Neuronal stem cell (in vitro differentiated cells): Measurements from ENCODE around the gene ADGRG3.

Experiments
- DNase-seq: peaks from one replicate; pipeline ENCODE4 v3.0.0-alpha.2; 2013; ENCODE audit warnings: low spot score
- H2AFZ ChIP-seq: one replicate; pipeline ENCODE4 v1.6.1; 2013; ENCODE audit warnings: mild to moderate bottlenecking, low read length, inconsistent platforms
- H2AK5ac ChIP-seq: 2 replicates; pipeline ENCODE4 v1.6.1; 2013; ENCODE audit warnings: low read depth, mild to moderate bottlenecking, inconsistent platforms, low read length, moderate library complexity, mixed read lengths
- H2BK120ac ChIP-seq: 2 replicates; pipeline ENCODE4 v1.6.1; 2013; ENCODE audit warnings: low read depth, mild to moderate bottlenecking, inconsistent platforms, low read length, moderate library complexity, mixed read lengths
- H2BK12ac ChIP-seq: one replicate; pipeline ENCODE4 v1.6.1; 2013; ENCODE audit warnings: low read length, inconsistent platforms
- H2BK15ac ChIP-seq: 2 replicates; pipeline ENCODE4 v1.6.1; 2013; ENCODE audit warnings: mild to moderate bottlenecking, low read length, inconsistent platforms, mixed read lengths
- H2BK5ac ChIP-seq: one replicate; pipeline ENCODE4 v1.6.1; 2013; ENCODE audit warnings: inconsistent platforms, mild to moderate bottlenecking, low read length, moderate library complexity
- H3K14ac ChIP-seq: one replicate; pipeline ENCODE4 v1.6.1; 2013; ENCODE audit warnings: low read length, inconsistent platforms
- H3K18ac ChIP-seq: 2 replicates; pipeline ENCODE4 v1.6.1; 2013; ENCODE audit warnings: low read length, inconsistent platforms
- H3K23ac ChIP-seq: 2 replicates; pipeline ENCODE4 v1.6.1; 2013; ENCODE audit warnings: low read depth, mild to moderate bottlenecking, mixed read lengths, low read length, inconsistent platforms; ENCODE audit not compliant: poor library complexity
- H3K27ac ChIP-seq: replicated peaks from 3 replicates; pipeline ENCODE4 v1.5.1; 2013; ENCODE audit warnings: low read length, inconsistent platforms
- H3K27me3 ChIP-seq, 3 experiments: 2 replicates each; pipeline ENCODE4 v1.6.1; 2013; ENCODE audit warnings: low read length in 3 of 3, mild to moderate bottlenecking in 2 of 3, inconsistent platforms in 1 of 3, low read depth in 1 of 3, mixed read lengths in 1 of 3, moderate library complexity in 1 of 3; ENCODE audit not compliant: control insufficient read depth in 3 of 3, insufficient read depth in 3 of 3
- H3K36me3 ChIP-seq, 2 donors: replicated peaks in 1 of 2; 2 replicates each; pipeline ENCODE4 v1.6.1; 2013; ENCODE audit warnings: low read length in 2 of 2; ENCODE audit not compliant: control insufficient read depth in 2 of 2, insufficient read depth in 2 of 2
- H3K4ac ChIP-seq: 2 replicates; pipeline ENCODE4 v1.6.1; 2013; ENCODE audit warnings: inconsistent platforms, mild to moderate bottlenecking, low read length, moderate library complexity
- H3K4me1 ChIP-seq, 2 donors: 1 replicate in 1 of 2; 2 replicates in 1 of 2; pipeline ENCODE4 v1.6.1; 2013; ENCODE audit warnings: low read length in 2 of 2, low read depth in 1 of 2; ENCODE audit not compliant: control insufficient read depth in 2 of 2, insufficient read depth in 1 of 2
- H3K4me2 ChIP-seq: one replicate; pipeline ENCODE4 v1.6.1; 2013; ENCODE audit warnings: mild to moderate bottlenecking, low read length, inconsistent platforms; ENCODE audit not compliant: insufficient read depth, poor library complexity, severe bottlenecking
- H3K4me3 ChIP-seq, 2 donors: 2 replicates each; pipeline ENCODE4 v1.5.1; 2013; ENCODE audit warnings: low read length in 2 of 2, mild to moderate bottlenecking in 2 of 2, inconsistent platforms in 1 of 2, moderate library complexity in 1 of 2
- H3K79me1 ChIP-seq: one replicate; pipeline ENCODE4 v1.6.1; 2013; ENCODE audit warnings: low read depth, mild to moderate bottlenecking, inconsistent platforms, low read length, moderate library complexity
- H3K9ac ChIP-seq: one replicate; pipeline ENCODE4 v1.6.1; 2013; ENCODE audit warnings: mild to moderate bottlenecking, low read depth, low read length, inconsistent platforms; ENCODE audit not compliant: poor library complexity
- H3K9me3 ChIP-seq, 2 donors: replicated peaks in 1 of 2; 2 replicates each; pipeline versions ENCODE3 to v1.6.1; 2013; ENCODE audit warnings: low read length in 2 of 2, mild to moderate bottlenecking in 2 of 2, inconsistent platforms in 1 of 2, low read depth in 1 of 2, mixed read lengths in 1 of 2, moderate library complexity in 1 of 2; ENCODE audit not compliant: control insufficient read depth in 2 of 2, insufficient read depth in 1 of 2
- H4K8ac ChIP-seq: one replicate; pipeline ENCODE4 v1.6.1; 2013; ENCODE audit warnings: low read depth, mild to moderate bottlenecking, inconsistent platforms, low read length, moderate library complexity
- H4K91ac ChIP-seq: one replicate; pipeline ENCODE4 v1.6.1; 2013; ENCODE audit warnings: low read length, low read depth, mild to moderate bottlenecking, inconsistent platforms; ENCODE audit not compliant: poor library complexity
- WGBS, 2 donors: extraction: QIAGEN DNeasy Blood & Tissue Kit; methylation state at CpG; one replicate each; pipeline ENCODE4 v1.1.7; 2013; ENCODE audit warnings: missing lambda C conversion rate in 2 of 2, mixed read lengths in 1 of 2; ENCODE audit not compliant: insufficient read length in 2 of 2, insufficient replicate concordance in 1 of 2; ENCODE audit errors: extremely low coverage in 2 of 2; 5-methylcytosine and 5-hydroxymethylcytosine counted together

ADGRG3 gene

DNA sequence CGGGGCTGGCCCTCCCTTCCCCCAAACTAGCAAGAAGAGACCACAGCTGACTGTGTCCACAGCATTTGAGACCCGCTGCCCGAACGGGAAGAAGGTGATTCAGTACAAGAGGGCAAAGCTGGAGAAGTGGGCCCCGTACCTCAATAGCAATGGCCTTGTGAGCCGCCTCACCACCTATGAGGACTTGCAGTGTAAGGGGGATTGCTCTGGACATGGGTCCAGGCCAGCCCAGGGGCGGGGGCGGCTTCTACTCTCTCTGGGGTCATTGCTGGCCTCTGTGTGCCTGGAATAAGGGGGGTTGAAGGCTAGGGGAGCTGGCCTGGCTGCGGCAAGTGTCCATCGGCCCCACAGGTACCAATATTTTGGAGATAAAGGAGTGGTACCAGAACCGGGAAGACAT lies 54.5 kb downstream of the ADGRG3 start:
- no peak overlapping the region for H3K9ac ChIP-seq
- H4K91ac ChIP-seq = no peak overlapping the region
- H3K36me3 ChIP-seq = no peaks in the 10 kb centered on the region
- peaks cover 0 to 2% of the 10 kb centered on the region in 2 donors for H3K9me3 ChIP-seq
- H3K18ac ChIP-seq = peak overlapping the region; percentile 4
- no peaks in the 10 kb centered on the region for H3K79me1 ChIP-seq
- H3K27ac ChIP-seq = no peak overlapping the region
- H2BK15ac ChIP-seq = peak overlapping the region; percentile 63
- peak overlapping the region; percentile 32 for H2AK5ac ChIP-seq
- no peak overlapping the region for H3K4me2 ChIP-seq
- H2AFZ ChIP-seq = peak overlapping the region; percentile 38
- no peaks in the 10 kb centered on the region for H3K27me3 ChIP-seq
- no peak overlapping the region for H3K4me3 ChIP-seq
- no peak overlapping the region for H3K14ac ChIP-seq
- WGBS, 2 donors = no CpG with 5 or more reads among the region's 11 CpGs
- no peak overlapping the region for H3K23ac ChIP-seq
- no peak overlapping the region for H4K8ac ChIP-seq
- H2BK120ac ChIP-seq = no peak overlapping the region
- no peak for DNase-seq
- H2BK5ac ChIP-seq = no peak overlapping the region
- peaks cover 0 to 3% of the 10 kb centered on the region in 2 donors for H3K4me1 ChIP-seq
- peak overlapping the region; percentile 25 for H2BK12ac ChIP-seq
- H3K4ac ChIP-seq = no peak overlapping the region

GRCh38 chr16:57723170-57723569 lies 55.1 kb downstream of the ADGRG3 start:
- peaks cover 0 to 2% of the 10 kb centered on the region in 2 donors for H3K9me3 ChIP-seq
- no peak for DNase-seq
- H3K4me1 ChIP-seq = peaks cover 0 to 3% of the 10 kb centered on the region in 2 donors

GRCh38 chr16:57724531-57724930 lies 56.4 kb downstream of the ADGRG3 start:
- no CpG with 5 or more reads among the region's 15 CpGs for WGBS, 2 donors
- H2BK15ac ChIP-seq = peak overlapping the region; percentile 70
- no peak overlapping the region for H3K4ac ChIP-seq
- H4K8ac ChIP-seq = no peak overlapping the region
- no peak overlapping the region for H2BK12ac ChIP-seq
- H2AK5ac ChIP-seq = peak overlapping the region; percentile 41
- H3K79me1 ChIP-seq = no peaks in the 10 kb centered on the region
- no peak overlapping the region for H3K23ac ChIP-seq
- peaks cover 0 to 2% of the 10 kb centered on the region in 2 donors for H3K9me3 ChIP-seq
- H3K4me3 ChIP-seq = peak overlapping the region in 1 of 2 donors; percentile 9
- H3K27me3 ChIP-seq = no peaks in the 10 kb centered on the region
- no peak overlapping the region for H4K91ac ChIP-seq
- no peak overlapping the region for H2AFZ ChIP-seq
- no peak overlapping the region for H3K14ac ChIP-seq
- H2BK120ac ChIP-seq = no peak overlapping the region
- H3K36me3 ChIP-seq = no peaks in the 10 kb centered on the region
- no peak overlapping the region for H3K9ac ChIP-seq
- H2BK5ac ChIP-seq = no peak overlapping the region
- no peak overlapping the region for H3K27ac ChIP-seq
- no peak overlapping the region for H3K18ac ChIP-seq
- no peak for DNase-seq
- peaks cover 0 to 3% of the 10 kb centered on the region in 2 donors for H3K4me1 ChIP-seq
- H3K4me2 ChIP-seq = no peak overlapping the region

More at GRCh38 chr16:57723170-57723569, 55.1 kb downstream of the ADGRG3 start:
- H4K91ac ChIP-seq = no peak overlapping the region
- H3K9ac ChIP-seq = no peak overlapping the region
- H2BK15ac ChIP-seq = peak overlapping the region; percentile 63
- no peak overlapping the region for H2BK5ac ChIP-seq
- no CpG with 5 or more reads among the region's 7 CpGs for WGBS, 2 donors
- H3K14ac ChIP-seq = no peak overlapping the region
- H4K8ac ChIP-seq = no peak overlapping the region
- H3K79me1 ChIP-seq = no peaks in the 10 kb centered on the region
- no peak overlapping the region for H2AFZ ChIP-seq
- H2BK12ac ChIP-seq = peak overlapping the region; percentile 25
- no peaks in the 10 kb centered on the region for H3K27me3 ChIP-seq
- H3K4me2 ChIP-seq = no peak overlapping the region
- no peak overlapping the region for H3K4me3 ChIP-seq
- no peak overlapping the region for H2BK120ac ChIP-seq
- peak overlapping the region; percentile 49 for H3K18ac ChIP-seq
- no peaks in the 10 kb centered on the region for H3K36me3 ChIP-seq
- H3K4ac ChIP-seq = no peak overlapping the region
- H3K23ac ChIP-seq = no peak overlapping the region
- H3K27ac ChIP-seq = no peak overlapping the region
- H2AK5ac ChIP-seq = peak overlapping the region; percentile 32

GRCh38 chr16:57725151-57725550 lies 57.0 kb downstream of the ADGRG3 start:
- Histone ChIP-seq H2AK5ac (no peak overlapping the region), H2BK120ac (no peak overlapping the region), H2BK12ac (no peak overlapping the region), H4K8ac (no peak overlapping the region), H3K27me3 (no peaks in the 10 kb centered on the region), H3K4me3 (no peak overlapping the region), H3K23ac (no peak overlapping the region), H2AFZ (no peak overlapping the region), H3K4me2 (no peak overlapping the region), H3K9ac (no peak overlapping the region), H2BK15ac (no peak overlapping the region), H3K36me3 (no peaks in the 10 kb centered on the region), H3K14ac (no peak overlapping the region), H3K4me1 (peaks cover 0 to 3% of the 10 kb centered on the region in 2 donors), H3K4ac (no peak overlapping the region), H4K91ac (no peak overlapping the region), H3K27ac (no peak overlapping the region), H2BK5ac (no peak overlapping the region), H3K9me3 (peaks cover 0 to 2% of the 10 kb centered on the region in 2 donors), H3K18ac (no peak overlapping the region), H3K79me1 (no peaks in the 10 kb centered on the region)
- no CpG with 5 or more reads among the region's 5 CpGs for WGBS, 2 donors
- DNase-seq = no peak
